Liver (tissue), 9 donors: ENCODE results near the gene GIMAP2. TPM values are rescaled to one million over a fixed set of nuclear protein-coding genes. Genes with fewer than 3 reads are reported as not detected.

Experiments
- DNase-seq: peaks from one replicate; pipeline ENCODE4 v3.0.0-alpha.2; 2017; ENCODE audit warnings: low spot score
- H3K27ac ChIP-seq, 2 donors: one replicate each; pipeline ENCODE4 v1.7.0; 2013; ENCODE audit warnings: inconsistent platforms in 2 of 2, low read length in 2 of 2, control low read depth in 1 of 2, low read depth in 1 of 2, mild to moderate bottlenecking in 1 of 2
- H3K27me3 ChIP-seq, 4 donors: one replicate each; pipeline versions ENCODE4 v1.6.1 to v1.7.0; 2013; ENCODE audit warnings: low read length in 3 of 4, inconsistent platforms in 1 of 4, mild to moderate bottlenecking in 1 of 4, moderate library complexity in 1 of 4; ENCODE audit not compliant: control insufficient read depth in 4 of 4, insufficient read depth in 4 of 4
- H3K36me3 ChIP-seq, 4 donors: one replicate each; pipeline versions ENCODE4 v1.6.1 to v1.7.0; 2013; ENCODE audit warnings: low read length in 3 of 4, mild to moderate bottlenecking in 3 of 4, low read depth in 1 of 4, moderate library complexity in 1 of 4; ENCODE audit not compliant: control insufficient read depth in 4 of 4, insufficient read depth in 3 of 4
- H3K4me1 ChIP-seq, 4 donors: one replicate each; pipeline versions ENCODE4 v1.6.1 to v1.7.0; 2013; ENCODE audit warnings: low read length in 3 of 4, mild to moderate bottlenecking in 3 of 4, moderate library complexity in 1 of 4; ENCODE audit not compliant: control insufficient read depth in 4 of 4, insufficient read depth in 4 of 4
- H3K4me3 ChIP-seq, 3 donors: one replicate each; pipeline versions ENCODE4 v1.6.1 to v1.7.0; 2013; ENCODE audit warnings: low read length in 3 of 3, control low read depth in 1 of 3, low read depth in 1 of 3, mild to moderate bottlenecking in 1 of 3
- H3K9ac ChIP-seq, 2 donors: one replicate each; pipeline ENCODE4 v1.7.0; 2013; ENCODE audit warnings: low read length in 2 of 2, mild to moderate bottlenecking in 2 of 2, moderate library complexity in 2 of 2, control low read depth in 1 of 2, low read depth in 1 of 2
- H3K9me3 ChIP-seq, 4 donors: one replicate each; pipeline versions ENCODE4 v1.6.1 to v1.7.0; 2013; ENCODE audit warnings: low read length in 3 of 4; ENCODE audit not compliant: control insufficient read depth in 4 of 4
- EGR1 ChIP-seq, 2 donors: IDR thresholded peaks; 2 replicates each; pipeline ENCODE4 v1.6.1; 2016 to 2018; ENCODE audit warnings: antibody characterized with exemption in 2 of 2, low read depth in 2 of 2
- GABPA ChIP-seq, 2 donors: IDR thresholded peaks in 1 of 2; conservative IDR thresholded peaks in 1 of 2; 2 replicates each; pipeline ENCODE4 v1.6.1; 2016; ENCODE audit warnings: antibody characterized with exemption in 2 of 2, mild to moderate bottlenecking in 1 of 2, moderate library complexity in 1 of 2
- HNF4A ChIP-seq, 2 donors: conservative IDR thresholded peaks; 2 replicates each; pipeline ENCODE4 v1.6.1; 2016; ENCODE audit warnings: antibody characterized with exemption in 2 of 2, mild to moderate bottlenecking in 2 of 2
- HNF4G ChIP-seq: IDR thresholded peaks from 2 replicates; pipeline ENCODE4 v1.6.1; 2016; ENCODE audit warnings: antibody characterized with exemption
- JUND ChIP-seq, 2 donors: IDR thresholded peaks; 2 replicates each; pipeline ENCODE4 v1.6.1; 2016; ENCODE audit warnings: antibody characterized with exemption in 2 of 2
- MAX ChIP-seq: IDR thresholded peaks from 2 replicates; pipeline ENCODE4 v1.6.1; 2016; ENCODE audit warnings: antibody characterized with exemption
- NR2F2 ChIP-seq: IDR thresholded peaks from 2 replicates; pipeline ENCODE4 v1.6.1; 2016; ENCODE audit warnings: antibody characterized with exemption
- RAD21 ChIP-seq, 2 donors: IDR thresholded peaks; 2 replicates each; pipeline ENCODE4 v1.6.1; 2016; ENCODE audit warnings: antibody characterized with exemption in 2 of 2, mild to moderate bottlenecking in 2 of 2
- REST ChIP-seq: IDR thresholded peaks from 2 replicates; pipeline ENCODE4 v1.6.1; 2016; ENCODE audit warnings: antibody characterized with exemption, mild to moderate bottlenecking
- RXRA ChIP-seq, 2 donors: IDR thresholded peaks; 2 replicates each; pipeline ENCODE4 v1.6.1; 2017 to 2018; ENCODE audit warnings: antibody characterized with exemption in 2 of 2, mild to moderate bottlenecking in 1 of 2
- SP1 ChIP-seq: IDR thresholded peaks from 2 replicates; pipeline ENCODE4 v1.6.1; 2018; ENCODE audit warnings: antibody characterized with exemption, mild to moderate bottlenecking
- TAF1 ChIP-seq: conservative IDR thresholded peaks from 2 replicates; pipeline ENCODE4 v1.6.1; 2016; ENCODE audit warnings: antibody characterized with exemption, mild to moderate bottlenecking
- YY1 ChIP-seq: IDR thresholded peaks from 2 replicates; pipeline ENCODE4 v1.6.1; 2016; ENCODE audit warnings: antibody characterized with exemption, mild to moderate bottlenecking
- WGBS: extraction: QIAGEN DNeasy Blood & Tissue Kit; methylation state at CpG from one replicate; pipeline ENCODE4 v1.1.7; 2013; 5-methylcytosine and 5-hydroxymethylcytosine counted together
- polyA plus RNA-seq, 2 donors: library from polyadenylated mRNA; stranded (reverse) in 1 of 2; unstranded in 1 of 2; fragments of 200-250 nt in 1 of 2; fragments of >200 nt in 1 of 2; fragmentation: Nextera tagmentation in 1 of 2; extraction: Ambion mirVana in 1 of 2; gene quantifications; one replicate each; pipeline versions ENCODE4 v1.2.1 to v1.2.3, GENCODE V29; 2013 to 2015
- total RNA-seq, 2 donors: library from RNA; depleted of rRNA; stranded (reverse); fragments of >200 nt; gene quantifications; one replicate each; pipeline ENCODE4 v1.2.3, GENCODE V29; 2014
- TF ChIP-seq, protein P1 (sequence below): IDR thresholded peaks from 2 replicates; pipeline ENCODE4 v1.6.1; 2016; ENCODE audit warnings: antibody characterized with exemption
- donor health status: healthy.
- donor health status: healthy.
- donor health status: healthy.
- donor health status: healthy.
- donor health status: healthy.

The GIMAP2 gene
- 1 to 10 TPM; 6.9 to 9.2 TPM for total RNA-seq
- polyA plus RNA-seq: 1 to 10 TPM; 4.9 to 5.0 TPM

DNA sequence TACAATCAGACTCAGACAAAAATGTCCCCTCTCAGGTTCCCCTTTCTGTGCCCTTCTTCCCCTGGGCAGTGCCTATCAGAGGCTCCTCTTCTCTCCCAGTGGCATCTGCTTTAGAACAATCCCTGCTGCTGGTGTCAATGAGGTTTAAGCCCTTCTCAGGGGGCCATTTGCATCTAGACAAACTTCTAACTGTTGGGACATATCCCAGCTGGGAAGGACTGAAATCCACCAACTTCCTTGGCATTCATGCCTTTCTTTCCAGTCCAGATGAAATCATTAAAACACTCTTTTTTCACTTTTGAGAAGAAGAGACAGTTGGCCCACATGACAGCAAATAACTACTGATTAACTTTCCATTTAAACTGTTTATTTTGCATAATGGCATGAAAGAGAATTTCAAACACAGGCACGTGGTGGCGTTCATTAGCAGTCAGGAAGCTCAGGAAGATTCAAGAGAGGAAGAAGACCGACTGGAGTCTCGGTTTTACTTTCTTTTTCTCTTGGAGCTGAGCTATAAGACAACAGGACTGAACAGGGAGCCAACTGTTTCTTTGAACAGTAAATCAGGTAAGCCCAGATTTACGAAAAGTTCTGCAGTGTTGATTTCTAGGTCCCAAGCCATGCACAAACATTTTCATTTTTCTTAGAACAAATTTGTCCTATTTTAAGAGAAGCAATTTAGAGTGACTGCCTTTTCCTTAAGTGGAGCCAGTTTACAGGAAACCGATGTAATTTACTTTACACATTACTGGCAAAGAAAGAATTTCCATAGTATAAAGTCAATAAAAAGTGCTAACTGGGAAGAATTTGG is at the start of gene GIMAP2:
Gene GIMAP2, plus strand, starts transcription at position 488 of the 811 bp plus-strand sequence. CDS start 1,354 bp downstream, outside the sequence.
- Histone ChIP-seq H3K4me3 (peak within 1 kb of the TSS; percentile 52 to 83 (median 68)), H3K27me3 (no peaks in the 10 kb centered on the region), H3K36me3 (peaks cover 0 to 5% (median 4%) of the 10 kb centered on the region in 4 donors), H3K27ac (peak within 1 kb of the TSS; percentile 61 to 64), H3K4me1 (peaks cover 0 to 9% (median 3%) of the 10 kb centered on the region in 4 donors), H3K9me3 (no peaks in the 10 kb centered on the region), H3K9ac (peak within 1 kb of the TSS; percentile 83 to 98)
- 19% methylated on average over 6 of the region's 6 CpGs for WGBS
- TF ChIP-seq RAD21 (IDR thresholded peaks at IDR 0.05) (peak; percentile 24 to 25), JUND (IDR thresholded peaks at IDR 0.05) (peak in 1 of 2 donors; percentile 16), TAF1 (no peak), MAX (peak; percentile 41), YY1 (peak; percentile 42), SP1 (peak; percentile 15)
- DNase-seq: no peak

DNA sequence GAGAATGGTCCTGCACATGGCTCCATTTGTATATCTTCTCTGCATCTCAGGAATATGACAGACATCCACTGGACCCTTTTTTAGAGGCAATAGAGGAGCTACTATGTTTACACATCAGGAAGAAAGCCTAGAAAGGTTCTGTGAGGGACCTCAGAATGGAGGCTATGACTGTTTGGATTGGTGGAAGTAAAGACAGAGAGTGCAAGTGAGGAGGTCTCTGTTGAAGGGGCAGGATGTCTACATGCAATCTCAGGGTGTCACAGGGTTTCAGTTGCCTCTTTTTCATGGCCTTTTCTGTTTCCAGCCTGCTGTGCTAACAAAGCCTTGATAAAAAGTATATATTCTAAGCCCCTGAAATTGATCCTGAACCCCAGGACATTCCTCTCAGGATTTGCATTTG is 43.7 kb upstream of the GIMAP2 start:
- no peaks in the 10 kb centered on the region for H3K4me1 ChIP-seq
- H3K27me3 ChIP-seq: no peaks in the 10 kb centered on the region
- H3K27ac ChIP-seq: no peak overlapping the region
- H3K36me3 ChIP-seq: no peaks in the 10 kb centered on the region
- H3K9me3 ChIP-seq: peaks cover 0 to 8% (median 3%) of the 10 kb centered on the region in 4 donors
- DNase-seq: no peak
- H3K9ac ChIP-seq: no peak overlapping the region
- no peak overlapping the region for H3K4me3 ChIP-seq
- no peak for TF ChIP-seq YY1
- TF ChIP-seq HNF4A (conservative IDR thresholded peaks at IDR 0.05): no peak
- no peak for TF ChIP-seq JUND (IDR thresholded peaks at IDR 0.05)
- TF ChIP-seq RXRA (IDR thresholded peaks at IDR 0.05): no peak
- TF ChIP-seq REST: no peak
- TF ChIP-seq HNF4G: no peak
- no peak for TF ChIP-seq GABPA (IDR thresholded peaks at IDR 0.05 in 1 of 2, conservative IDR thresholded peaks at IDR 0.05 in 1 of 2)
- TF ChIP-seq EGR1 (IDR thresholded peaks at IDR 0.05; ENCODE audit: low read depth in 2 of 2): no peak
- no peak for TF ChIP-seq SP1
- TF ChIP-seq MAX: no peak

GRCh38 chr7:150642926-150643325 is 42.6 kb upstream of the GIMAP2 start:
- H3K27me3 ChIP-seq: no peaks in the 10 kb centered on the region
- H3K9ac ChIP-seq: no peak overlapping the region
- H3K27ac ChIP-seq: no peak overlapping the region
- no peaks in the 10 kb centered on the region for H3K4me1 ChIP-seq
- no peak overlapping the region for H3K4me3 ChIP-seq
- no peak for DNase-seq
- no peaks in the 10 kb centered on the region for H3K36me3 ChIP-seq
- 87% methylated on average over 5 of the region's 5 CpGs for WGBS
- peaks cover 0 to 8% (median 3%) of the 10 kb centered on the region in 4 donors for H3K9me3 ChIP-seq
- TF ChIP-seq YY1 (no peak), HNF4G (no peak), REST (no peak), TAF1 (no peak), NR2F2 (no peak), GABPA (IDR thresholded peaks at IDR 0.05 in 1 of 2, conservative IDR thresholded peaks at IDR 0.05 in 1 of 2) (no peak)
- TF ChIP-seq, protein P1, sequence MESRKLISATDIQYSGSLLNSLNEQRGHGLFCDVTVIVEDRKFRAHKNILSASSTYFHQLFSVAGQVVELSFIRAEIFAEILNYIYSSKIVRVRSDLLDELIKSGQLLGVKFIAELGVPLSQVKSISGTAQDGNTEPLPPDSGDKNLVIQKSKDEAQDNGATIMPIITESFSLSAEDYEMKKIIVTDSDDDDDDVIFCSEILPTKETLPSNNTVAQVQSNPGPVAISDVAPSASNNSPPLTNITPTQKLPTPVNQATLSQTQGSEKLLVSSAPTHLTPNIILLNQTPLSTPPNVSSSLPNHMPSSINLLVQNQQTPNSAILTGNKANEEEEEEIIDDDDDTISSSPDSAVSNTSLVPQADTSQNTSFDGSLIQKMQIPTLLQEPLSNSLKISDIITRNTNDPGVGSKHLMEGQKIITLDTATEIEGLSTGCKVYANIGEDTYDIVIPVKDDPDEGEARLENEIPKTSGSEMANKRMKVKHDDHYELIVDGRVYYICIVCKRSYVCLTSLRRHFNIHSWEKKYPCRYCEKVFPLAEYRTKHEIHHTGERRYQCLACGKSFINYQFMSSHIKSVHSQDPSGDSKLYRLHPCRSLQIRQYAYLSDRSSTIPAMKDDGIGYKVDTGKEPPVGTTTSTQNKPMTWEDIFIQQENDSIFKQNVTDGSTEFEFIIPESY: no peak
